GM19238 (cell line): Measurements from ENCODE around the gene FXYD6.
A peak's percentile ranks its signal among the peaks of the same experiment; 100 is the strongest.
"Not testable (repeated sequence)": the region's sequence is repeated elsewhere in the genome, so short reads cannot be mapped to it uniquely, and the experiment has no call there.

Experiments
- DNase-seq: peaks from one replicate; pipeline ENCODE4 v3.0.0; 2011; ENCODE audit warnings: low spot score; ENCODE audit not compliant: insufficient read length

The FXYD6 gene

DNA sequence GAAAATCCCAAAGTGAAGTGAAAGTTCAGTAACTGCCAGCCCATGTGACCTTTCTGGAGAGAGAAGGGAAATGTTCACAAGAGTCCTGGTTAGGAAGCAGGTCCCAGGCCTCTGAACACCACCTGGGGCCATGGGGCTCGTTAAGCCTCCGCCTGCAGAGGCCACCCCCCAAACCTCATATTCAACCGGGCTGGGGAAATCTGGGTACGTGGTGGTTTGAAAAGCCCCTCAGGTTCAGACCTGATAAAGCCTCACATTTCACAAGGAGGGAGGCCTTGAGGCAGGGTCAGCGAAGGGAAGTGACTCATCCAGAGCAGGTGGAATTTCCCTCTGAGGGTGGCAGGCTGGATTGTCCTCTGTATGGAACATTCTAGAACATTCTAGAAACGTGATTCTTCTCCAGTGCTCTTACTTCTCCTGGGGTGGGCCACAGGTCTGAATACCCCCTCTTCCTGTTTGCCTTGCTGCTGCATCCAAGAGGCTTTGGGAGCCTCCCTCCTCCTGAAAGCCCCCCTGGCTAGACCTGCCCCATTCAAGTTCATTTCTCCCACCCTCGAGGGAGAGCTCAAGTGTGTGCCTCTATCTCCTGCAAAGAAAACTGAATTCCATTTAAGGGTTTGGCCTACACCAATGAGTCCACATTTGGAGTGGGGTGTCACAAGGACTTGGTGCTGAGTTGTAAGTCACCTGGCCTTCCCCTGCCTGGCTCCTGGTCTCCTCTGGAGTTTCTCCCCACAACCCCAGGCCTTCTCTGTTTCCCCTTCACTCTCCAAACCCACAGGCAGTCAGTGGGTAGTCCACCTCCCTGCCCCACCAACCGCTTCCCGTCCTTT is 58.2 kb downstream of the FXYD6 start:
- DNase-seq = no peak

DNA sequence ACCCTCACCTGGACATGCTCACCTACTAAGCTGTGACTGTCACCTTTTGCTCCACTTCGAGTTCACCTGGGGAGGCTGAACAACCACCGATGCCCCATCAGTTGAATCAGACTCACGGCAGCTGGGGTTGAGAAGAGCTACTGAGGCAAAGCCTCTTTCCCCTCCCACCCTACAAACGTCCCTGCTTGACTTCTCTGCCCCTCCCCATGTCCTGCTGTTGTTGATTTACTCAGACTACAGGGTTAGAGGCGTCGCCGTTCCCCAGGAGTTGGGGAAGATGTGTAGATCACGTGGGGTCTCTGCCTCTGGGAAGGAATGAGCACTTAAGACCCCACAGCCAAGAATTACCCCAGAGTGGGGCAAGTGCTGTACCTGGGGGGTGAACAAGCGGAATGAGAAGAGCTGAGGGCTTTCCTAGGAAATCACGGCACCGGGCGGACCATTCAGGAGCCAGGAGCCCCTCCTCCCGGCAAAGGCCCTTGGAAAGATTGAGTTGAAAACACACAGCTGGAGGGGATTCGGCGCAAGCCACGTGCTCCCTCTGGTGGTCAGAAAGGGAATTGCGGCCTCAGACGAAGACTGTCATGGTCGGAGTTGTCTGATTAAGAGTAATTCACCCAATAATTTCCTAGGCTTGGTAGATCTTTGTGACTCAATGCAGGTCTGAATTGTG is 59.0 kb downstream of the FXYD6 start:
- DNase-seq = no peak

DNA sequence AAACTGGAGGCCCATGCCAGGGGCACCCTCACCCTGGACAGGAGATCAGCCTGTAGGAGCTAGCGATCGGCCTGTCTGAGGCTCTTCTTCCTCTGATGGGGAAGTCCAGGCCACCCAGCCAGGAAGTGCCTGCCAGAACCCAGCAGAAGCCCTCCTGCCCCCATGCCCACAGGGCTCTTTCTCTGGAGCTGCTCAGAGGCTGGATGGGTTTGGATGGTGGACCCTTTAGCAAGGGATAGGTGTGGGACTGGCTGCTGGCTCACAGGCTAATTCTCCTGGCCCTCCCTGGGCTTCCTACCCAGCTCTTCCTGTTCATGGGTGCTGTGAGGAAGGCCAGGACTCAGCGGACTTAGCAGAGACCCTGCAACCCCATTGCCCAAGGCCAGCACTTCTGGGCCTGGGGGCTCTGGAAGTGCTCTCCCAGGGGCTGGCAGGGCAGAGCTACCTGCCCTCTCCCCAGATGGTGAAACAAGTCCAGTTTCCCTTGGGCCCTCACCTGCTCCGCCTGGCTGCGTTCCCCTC is 59.6 kb downstream of the FXYD6 start:
- DNase-seq = no peak

DNA sequence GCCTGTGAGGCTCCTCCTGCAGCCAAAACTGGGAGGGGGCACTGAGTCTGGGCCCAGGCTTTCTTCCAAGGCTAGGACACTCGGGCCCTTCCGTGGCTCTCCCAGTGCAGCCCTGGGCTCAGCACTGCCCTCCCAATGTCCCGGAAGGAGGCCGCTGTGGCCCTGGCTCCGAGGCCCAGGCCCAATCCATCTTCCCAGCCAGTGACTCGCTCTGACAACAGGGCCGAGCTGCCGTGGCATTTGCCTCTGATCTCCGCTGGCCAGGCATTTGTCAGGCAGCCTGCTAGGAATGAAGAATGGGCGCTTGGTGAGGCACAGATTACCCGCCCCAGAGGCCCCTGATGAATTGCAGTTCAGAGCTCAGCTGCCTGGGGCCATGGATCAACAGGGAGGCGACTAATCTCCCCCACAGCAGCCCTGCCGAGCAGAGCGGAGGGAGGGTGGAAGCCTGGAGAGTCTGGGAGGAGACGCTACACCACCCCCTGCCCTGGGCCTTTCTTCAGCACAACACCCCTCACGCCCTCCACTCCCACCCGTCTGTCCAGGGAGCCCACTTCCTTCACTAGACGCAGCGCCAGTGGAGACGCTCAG is 60.2 kb downstream of the FXYD6 start:
- DNase-seq = no peak

DNA sequence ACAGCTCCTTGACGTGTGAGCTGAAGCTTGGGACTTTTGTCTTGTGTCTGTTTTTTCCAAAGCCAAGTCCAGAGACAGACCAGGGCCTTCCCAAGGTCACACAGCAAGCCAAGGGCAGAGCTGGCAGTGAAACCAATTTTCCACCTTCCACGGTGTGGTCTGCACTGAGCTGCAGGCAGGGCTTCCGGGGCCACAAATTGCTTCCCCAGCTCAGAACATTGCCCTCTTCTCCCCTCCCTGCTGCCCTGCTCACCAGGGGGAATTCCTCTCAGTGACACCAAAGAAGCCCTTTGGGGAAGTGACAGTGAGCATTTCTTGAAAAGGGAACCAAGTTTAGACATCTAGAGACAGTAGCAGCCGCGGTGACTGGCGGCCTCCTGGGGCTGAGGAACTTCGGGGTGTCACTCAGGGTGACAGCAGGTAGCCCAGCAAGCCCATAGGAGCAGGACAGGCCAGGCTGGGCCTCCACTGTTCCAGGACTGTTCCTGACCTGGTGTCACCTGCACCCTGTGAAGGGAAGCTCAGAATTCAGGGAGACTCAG is 61.1 kb downstream of the FXYD6 start:
- peak; percentile 53 for DNase-seq

DNA sequence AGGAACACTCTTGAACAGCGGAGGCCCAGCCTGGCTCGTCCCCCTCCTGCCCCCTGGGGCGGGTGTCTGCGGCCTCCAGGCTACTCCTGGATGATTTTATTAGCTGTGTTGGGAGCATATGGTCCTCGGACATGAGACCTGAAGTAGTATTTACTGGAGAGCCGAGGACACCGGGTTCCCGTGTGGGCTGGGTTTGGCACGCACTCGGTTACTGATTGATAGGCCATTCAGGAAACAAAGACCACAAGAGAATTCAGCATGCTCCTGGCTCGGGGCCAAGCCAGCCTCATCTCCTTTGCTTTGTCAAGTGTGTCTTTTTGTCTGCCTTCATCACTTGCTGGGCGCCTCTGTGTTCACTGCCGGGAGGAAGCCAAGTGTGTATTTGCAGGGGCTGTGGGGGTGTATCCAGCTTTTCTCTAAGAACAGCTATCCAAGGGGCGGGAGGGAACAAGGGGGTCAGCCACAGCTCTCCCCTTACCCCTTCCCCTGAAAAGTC is 61.6 kb downstream of the FXYD6 start:
- no peak for DNase-seq

DNA sequence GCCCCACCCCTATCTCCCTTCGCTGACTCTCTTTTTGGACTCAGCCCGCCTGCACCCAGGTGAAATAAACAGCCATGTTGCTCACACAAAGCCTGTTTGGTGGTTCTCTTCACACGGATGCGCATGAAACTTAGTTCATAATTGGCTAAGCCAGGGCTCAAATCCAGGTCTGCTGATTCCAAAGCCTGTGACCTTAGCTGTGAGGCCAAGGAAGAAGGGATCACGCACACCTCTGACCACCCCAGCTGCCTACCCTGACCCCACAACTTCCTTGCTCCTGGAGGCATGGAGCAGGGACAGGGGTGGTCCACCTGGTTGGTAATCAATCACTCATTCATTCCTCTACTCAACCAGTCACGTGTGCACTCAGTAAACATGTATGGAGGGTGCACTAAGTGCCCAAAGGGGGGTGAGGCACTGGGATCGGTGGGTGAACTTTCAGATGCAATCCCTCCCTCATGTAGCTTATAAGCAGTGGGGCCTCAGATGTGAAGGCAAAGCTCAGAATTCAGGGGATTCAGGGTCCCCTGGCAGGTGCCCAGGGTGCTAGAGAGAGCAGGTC is 62.2 kb downstream of the FXYD6 start:
- no peak for DNase-seq

DNA sequence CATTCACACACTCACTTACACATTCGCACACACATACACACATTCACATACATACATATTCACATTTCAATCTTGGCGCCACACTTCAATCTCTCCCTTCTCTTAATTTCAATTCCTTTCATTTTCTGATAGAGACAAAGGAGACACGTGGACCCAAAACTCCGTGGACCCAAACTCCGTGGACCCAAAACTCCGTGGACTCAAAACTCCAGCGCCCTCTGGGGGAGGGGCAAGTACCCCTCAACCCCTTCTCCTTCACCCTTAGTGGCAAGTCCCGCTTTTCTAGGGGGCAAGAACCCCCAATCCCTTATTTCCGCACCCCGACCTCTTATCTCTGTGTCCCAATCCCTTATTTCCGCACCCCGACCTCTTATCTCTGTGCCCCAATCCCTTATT is 66.4 kb downstream of the FXYD6 start:
- not testable (repeated sequence) for DNase-seq

DNA sequence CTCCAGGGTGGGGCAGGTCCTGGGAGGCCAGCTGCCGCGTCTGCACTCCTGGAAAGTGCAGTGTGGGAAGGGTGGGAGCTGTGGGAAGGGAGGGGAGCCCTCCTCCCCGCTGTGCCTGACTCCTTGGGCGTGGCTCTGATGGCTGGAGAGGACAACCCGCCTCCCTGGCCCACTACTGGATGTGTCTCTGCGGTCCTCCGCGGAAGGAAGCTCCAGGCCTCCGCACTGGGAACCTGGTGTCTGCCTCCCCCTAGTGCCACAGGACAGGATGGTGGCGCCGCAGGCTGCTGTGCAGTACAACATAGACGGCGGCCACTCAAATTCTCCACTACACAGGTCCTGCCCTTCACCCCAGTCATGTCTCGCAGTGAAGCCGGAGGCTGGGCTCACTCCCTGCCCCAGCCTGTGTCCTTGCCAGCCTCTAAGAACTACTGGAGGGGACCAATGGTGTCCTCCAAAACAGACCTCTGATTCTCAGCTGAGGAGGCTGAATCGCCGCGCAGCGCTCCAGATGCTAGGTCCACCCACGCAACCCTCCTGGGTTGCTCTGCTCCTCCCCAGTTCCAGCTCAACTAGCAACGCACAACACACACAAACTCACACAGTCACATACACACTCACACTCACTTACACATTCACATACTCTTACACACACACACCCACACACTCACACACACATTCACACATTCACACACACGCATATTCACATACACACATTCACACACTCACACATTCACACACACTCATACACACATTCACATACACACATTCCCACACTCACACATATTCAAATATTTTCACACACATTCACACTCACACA is 67.0 kb downstream of the FXYD6 start:
- DNase-seq = no peak

DNA sequence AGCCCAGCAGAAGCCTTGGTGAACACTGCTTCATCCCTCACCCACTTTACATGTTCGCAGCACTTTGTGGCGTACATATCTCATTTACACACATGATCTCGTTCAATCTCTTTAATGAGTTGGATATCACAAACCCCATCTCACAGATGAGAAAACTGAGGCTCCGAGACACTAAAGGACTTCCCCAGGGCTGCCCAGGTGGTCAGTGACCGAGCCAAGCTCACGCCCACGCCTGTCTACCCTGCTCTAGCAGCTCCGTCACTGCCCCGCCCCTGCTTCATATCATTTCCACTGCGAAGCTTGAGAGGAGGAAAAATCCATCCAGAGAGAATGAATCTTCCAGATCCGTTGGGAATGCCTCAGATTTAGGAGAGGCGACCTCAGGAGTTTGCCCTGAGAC is 67.7 kb downstream of the FXYD6 start:
- no peak for DNase-seq

DNA sequence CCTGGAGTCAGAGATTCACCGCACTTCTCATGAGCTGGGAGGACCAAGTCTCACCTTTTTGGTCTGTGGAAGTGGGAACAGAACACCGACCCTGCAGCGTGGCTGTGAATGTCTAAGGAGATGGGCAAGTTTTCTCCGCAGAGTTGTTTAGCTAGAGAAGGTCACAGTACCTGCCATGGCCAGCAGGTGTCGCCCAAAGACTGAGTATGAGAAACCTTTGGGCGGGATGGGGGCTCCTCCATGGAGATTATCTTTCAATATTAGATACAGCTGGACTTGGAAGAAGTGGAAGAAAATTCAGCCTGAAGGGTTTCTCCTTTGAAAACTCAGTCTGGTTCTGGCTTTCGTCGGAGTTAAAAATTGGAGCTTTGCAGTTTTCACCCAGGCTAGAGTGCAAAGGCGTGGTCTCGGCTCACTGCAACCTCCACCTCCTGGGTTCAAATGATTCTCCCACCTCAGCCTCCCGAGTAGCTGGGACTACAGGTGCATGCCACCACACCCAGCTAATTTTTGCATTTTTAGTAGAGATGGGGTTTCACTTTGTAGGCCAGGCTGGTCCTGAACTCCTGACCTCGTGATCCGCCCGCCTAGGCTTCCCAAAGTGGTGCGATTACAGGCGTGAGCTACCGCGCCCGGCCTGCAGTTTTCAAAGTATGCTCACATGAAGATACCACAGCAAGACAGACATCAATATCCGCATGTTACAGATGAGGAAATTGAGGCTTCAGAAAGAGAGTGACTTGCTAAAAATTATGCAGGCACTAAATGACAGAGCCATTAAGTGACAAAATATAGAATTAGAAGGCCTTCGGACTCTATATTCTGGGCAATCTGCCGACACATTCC is 68.8 kb downstream of the FXYD6 start:
- peak; percentile 62 for DNase-seq

DNA sequence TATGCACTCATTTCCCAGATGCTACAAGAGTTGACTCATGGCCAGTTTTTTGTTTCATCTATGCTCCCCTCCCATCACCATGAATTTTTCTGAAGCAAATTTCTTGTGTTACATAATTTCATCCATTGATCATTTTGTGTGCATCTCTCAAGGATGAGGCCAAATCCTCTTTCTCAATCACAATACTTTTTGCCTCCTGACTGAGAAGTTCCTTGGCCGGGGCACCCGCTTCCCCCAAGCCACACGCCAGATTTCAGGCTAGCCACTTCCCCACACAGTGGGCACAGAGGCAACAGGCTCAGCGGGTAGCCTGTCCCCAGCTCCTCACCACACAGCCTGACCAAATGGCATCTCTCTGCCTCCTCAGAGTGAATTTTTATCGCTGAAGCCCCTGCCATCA is 69.6 kb downstream of the FXYD6 start:
- no peak for DNase-seq

DNA sequence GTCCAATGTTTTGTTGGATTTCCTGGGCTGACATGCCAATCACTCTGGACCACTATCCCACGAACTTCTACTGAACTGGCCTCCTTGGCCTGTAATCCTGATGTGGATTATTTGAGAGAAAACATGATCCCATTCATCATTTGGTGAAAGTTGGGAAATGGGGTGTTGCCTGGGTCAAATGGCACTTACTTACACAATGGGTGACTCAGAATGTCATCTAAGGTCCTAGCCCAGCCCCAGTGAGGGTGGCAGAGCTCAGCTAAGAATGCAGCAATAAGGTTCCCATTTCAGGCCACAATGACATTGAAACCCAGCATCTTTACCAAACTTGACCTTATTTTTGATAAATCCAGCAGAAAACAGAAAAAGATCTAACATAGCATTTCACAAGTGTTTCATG is 71.4 kb downstream of the FXYD6 start:
- no peak for DNase-seq

DNA sequence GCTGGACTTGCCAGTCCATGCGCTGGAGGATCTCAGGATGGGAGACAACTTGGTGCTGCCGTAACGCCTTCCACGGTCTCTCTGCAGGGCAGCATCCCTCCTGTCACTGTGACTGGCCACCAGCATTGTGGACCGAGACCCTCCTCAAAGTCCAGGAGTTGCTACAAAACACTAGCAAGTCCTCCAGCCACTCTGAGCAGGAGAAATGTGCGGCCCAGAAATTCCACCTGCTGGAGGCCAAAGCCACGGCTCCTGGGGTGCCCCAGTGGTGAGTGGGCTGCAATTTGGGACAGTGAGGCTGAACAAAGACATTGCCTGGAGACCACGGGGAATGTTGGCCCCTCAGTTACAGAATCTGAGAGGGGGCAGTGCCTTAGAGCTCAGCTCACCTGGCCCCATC is 72.6 kb downstream of the FXYD6 start:
- no peak for DNase-seq

DNA sequence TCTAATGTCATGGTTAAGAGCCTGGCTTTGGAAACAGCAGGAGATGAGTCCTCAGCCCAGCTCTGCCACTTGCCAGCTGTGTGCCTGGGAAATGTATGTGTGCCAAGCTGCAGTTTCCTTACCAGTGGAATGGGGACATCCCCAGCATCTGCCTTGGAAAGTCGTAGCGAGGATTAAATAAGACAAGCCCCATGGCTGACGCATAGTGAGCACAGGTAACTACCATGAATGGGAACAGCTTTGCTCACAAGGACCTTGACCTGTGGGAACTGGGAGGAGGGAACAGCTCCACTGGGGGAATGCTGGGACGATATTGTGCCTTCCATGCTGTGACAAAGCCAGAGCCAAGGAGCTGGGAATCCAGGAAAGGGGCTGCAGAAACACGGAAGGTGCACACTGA is 76.8 kb downstream of the FXYD6 start:
- DNase-seq = no peak

DNA sequence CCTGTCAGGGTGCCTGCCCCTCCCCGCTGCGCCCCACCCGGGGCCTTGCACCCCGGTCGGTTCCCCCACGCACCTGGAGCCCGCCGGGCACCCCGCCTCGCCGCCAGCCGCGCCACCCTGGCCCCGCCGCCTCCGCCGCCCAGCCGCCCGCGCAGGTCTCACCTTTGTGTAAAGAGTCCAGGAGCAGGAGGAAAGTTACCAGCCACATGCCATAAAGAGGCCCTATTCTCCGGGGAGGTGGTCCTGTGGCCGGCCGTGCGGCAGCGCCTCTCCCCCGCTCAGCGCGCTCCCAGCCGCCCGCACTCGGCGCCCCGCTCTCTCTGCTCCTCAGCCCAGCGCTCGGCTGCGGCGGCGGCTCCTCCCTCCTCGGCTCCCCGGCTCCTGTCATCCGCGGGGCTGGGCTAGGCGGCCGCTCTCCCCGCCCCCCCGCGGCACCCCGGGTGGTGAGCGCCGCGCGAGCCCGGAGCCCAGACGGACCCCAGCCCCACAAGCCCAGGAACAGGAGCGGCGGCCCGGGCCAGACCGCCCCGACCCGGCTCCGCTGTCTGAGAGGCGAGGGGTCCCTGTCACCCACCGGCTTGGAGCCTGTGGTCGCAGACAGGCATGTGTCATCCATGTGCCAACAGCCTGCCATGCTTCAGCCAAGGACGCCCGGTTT is 79.5 kb downstream of the FXYD6 start, which contains the start of gene DSCAML1:
Gene DSCAML1 (minus strand): TSS at position 345 of the 658 bp plus-strand sequence. CDS start 137 bp downstream, at position 208.
- DNase-seq = peak; percentile 17

DNA sequence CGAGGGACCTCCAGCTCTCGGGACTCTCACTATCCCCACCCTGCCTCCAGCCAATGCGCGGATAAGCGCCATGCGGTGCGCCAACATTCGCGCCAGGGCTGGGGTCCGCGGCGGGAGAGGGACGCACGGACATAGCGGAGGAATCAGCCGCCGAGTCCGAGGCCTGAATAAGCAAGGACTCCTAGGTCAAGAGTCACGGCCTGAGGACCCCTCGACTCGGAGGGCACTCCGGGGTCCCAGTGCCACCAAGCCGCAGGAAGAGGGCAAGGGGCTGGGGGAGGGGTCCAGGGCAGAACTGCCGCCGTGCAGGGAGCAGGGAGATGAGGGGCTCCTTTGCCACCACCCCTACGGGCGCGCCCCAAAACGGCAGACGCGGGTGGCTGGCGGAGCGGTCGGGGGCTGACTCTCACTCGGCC is 80.0 kb downstream of the FXYD6 start:
- DNase-seq = no peak

DNA sequence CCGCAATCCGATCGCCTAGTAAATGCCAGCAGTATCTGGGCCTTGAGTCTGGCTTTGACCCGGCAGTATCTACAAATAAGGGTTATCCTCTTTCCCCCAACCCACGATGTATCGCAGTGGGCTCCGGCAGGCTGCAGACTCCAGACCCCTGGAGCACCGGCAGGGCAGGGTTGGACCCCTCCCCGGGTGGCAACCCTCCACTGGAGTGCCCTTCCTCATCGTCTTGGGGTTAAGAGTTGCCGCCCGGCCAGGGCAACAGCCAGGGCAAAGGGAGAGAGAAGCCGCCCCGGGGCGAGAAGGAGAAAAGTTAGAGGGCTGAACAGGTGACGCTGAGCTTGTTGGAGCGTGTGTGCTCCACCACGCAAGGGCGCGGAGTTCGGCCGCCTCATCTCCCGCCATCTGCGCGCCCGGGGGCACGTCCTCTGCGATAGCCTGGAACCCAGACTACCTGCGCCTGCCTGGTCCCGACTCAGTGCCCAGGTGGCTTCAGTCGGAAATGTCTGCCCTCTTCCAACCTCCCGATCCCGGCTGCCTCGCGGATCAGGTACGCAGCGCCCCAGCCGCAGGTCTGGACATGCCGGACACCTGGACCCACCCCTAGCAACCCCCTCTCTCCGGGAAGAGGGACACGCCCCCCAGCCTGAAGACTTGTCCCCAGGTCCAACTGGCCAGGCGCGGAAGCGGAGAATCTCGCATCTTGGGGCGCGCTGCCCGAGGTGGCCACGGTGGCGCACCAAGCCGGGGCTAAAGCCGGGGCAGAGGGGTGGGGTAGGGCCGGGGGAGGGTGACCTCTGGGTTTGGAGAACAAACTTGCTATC is 80.6 kb downstream of the FXYD6 start:
- no peak for DNase-seq
